Stimulated activated CD4-positive, alpha-beta T cell treated with anti-CD3 and anti-CD28 coated beads, Interleukin-4, amount 100 ng/mL, for 48 hours (primary cell): ENCODE measurements around the gene PLPPR1.

Experiments
- DNase-seq, 2 donors: peaks; one replicate each; pipeline ENCODE4 v3.0.0-alpha.2; 2020; ENCODE audit warnings: low read depth in 2 of 2

The PLPPR1 gene

GRCh38 chr9:101342595-101342994, 314.1 kb downstream of the PLPPR1 start:
- no peak for DNase-seq

GRCh38 chr9:101350285-101350684, 321.8 kb downstream of the PLPPR1 start:
- DNase-seq, result no peak

GRCh38 chr9:101352892-101353463, 324.5 kb downstream of the PLPPR1 start:
- no peak for DNase-seq

DNA sequence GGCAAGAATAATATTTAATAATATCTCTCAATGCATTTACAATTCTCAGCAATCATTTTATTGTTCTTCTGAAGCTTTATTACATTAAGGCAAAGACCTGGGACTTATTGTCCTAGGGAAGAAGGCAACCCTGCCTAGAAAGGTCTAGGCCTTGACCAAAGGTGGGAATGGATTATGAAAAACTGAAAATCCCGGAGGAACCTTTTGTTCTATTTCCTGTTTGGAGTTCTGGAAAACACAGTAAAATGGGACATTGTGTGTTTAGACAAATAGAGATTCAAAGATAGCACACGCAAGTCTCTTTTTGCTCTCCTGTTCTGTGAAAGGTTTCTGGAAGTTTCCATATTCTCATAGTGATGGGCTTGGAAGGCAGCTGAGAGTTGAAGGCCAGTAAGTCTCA, 325.2 kb downstream of the PLPPR1 start:
- DNase-seq, result no peak

GRCh38 chr9:101354143-101354764, 325.7 kb downstream of the PLPPR1 start:
- no peak for DNase-seq

DNA sequence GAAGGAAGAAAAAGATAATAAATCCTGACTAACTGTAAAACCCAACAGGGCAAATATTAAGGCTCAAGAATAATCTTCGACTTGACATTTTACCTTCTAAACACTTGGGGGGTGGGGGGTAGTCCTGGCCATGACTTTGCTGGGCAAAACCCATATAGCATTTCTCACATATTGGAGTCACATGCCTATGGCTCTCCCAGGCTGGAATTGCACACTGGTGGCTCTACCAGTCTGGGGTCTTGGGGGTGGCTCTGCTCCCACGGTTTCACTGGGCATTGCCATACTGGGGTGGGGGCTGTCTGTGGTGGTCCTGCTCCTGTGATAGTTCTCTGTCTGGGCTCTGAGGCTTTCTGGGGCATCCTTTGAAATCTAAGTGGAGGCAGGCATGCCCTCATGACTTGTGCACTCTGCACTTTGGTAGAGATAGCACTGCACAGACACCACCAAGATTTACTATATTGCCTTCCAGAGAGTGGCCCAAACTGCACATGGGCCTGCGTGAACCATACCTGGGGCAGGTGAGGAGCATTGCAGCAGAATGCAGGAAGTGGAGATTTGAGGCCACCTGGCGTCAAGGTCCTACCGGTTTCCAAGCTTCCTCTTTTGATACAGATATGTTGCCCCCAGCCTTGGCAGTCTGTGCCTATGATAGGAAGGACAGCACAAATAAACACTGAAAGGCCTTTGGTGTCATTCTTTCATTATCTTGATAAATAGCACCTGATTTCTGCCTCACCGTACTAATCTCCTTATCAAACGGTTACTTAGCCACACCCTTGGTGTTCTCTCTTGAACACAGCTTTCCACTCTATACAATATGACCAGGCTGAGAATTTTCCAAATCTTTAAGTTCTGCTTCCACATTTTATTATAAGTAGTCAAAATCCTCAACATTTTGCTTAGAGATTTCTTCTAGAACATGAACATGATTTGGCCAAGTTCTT, 326.5 kb downstream of the PLPPR1 start:
- no peak for DNase-seq

DNA sequence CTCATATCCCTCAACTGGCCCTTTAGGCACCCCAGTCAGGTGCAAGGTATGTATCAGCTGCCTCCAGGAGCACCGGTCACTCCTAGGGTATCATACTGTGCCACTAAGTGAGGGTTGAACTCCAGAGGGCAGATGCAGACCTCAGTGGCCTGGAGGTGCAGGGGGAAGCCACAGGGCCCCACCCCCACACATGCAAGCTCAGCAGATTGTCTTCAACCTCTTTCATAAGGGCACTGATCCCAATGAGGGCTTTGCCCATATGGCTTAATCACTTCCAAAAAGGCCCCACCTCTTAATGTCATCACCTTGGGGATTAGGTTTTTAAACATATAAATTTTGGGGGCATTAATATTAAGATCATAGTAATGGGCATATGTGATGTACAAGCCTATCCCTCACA, 328.1 kb downstream of the PLPPR1 start:
- DNase-seq, result no peak

DNA sequence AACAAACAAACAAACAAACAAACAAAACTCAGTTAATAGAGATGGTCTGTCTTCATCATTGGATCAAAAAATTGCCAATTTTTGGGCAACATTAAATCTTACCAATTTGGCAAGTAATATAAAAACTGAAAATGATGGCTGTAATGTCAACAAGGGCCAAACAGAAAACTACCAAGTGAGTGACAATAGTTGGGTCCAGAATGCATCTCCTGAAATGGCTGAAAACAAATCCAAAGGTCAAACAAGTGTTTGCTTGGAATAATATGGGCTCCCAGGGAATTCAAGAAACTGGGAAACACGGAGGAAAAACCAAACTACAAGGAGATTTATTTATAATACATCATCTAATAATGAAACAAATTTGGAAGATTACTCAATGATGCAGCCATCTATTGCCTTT, 331.2 kb downstream of the PLPPR1 start:
- no peak for DNase-seq

DNA sequence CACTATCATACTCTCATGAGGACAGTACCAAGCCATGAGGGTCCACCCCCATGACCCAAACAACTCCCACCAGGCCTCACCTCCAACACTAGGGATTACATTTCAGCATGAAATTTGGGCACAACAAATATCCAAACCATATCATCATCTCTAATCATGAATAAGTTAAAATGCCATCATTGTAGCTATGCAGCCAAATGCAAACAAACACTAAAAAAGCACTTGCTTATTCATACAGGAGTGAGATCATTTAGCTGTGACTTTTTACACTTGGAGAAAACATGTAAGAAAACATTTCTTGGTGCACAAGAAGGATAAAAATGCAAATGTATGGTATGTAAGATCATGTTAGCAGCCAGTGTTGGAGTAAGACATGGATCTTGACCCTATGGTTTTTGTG, 332.1 kb downstream of the PLPPR1 start:
- DNase-seq, result no peak

GRCh38 chr9:101362450-101362849, 333.9 kb downstream of the PLPPR1 start:
- DNase-seq, result no peak

GRCh38 chr9:101365181-101365580, 336.7 kb downstream of the PLPPR1 start:
- DNase-seq, result no peak

- no peak for DNase-seq
These were observed 337.7 kb downstream of the PLPPR1 start for GRCh38 chr9:101366038-101366756.

- no peak for DNase-seq
These were observed 338.8 kb downstream of the PLPPR1 start for GRCh38 chr9:101367323-101367722.

GRCh38 chr9:101369286-101369685, 340.8 kb downstream of the PLPPR1 start:
- DNase-seq, result no peak

DNA sequence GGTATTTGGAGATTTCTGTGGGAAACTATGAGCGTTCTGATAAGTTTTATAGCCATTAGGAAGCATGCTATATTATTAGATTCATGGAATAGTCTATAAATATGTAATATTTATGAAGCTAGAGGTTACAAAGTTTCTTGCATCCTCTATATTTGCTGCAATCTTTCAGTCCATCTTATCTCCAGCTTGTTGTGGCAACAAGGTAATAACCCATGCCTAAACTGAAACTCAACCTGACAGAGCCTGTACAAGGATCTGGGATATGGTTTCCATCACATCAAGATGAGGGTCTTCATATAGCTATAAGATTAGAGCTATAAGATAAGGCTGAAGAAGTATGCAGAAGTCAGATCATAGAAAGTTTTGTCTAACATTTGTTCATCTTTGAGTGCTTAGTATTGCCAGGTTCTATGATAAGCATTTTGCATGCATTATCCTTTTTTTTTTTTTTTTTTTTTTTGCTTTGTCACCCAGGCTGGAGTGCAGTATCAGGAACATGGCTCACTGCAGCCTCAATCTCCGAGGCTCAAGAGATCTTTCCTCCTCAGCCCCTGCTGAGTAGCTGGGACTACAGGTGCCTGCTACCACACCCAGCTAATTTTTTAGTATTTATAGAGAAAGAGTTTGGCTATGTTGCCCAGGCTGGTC, 341.5 kb downstream of the PLPPR1 start:
- no peak for DNase-seq

GRCh38 chr9:101371813-101372212, 343.3 kb downstream of the PLPPR1 start:
- no peak for DNase-seq

DNA sequence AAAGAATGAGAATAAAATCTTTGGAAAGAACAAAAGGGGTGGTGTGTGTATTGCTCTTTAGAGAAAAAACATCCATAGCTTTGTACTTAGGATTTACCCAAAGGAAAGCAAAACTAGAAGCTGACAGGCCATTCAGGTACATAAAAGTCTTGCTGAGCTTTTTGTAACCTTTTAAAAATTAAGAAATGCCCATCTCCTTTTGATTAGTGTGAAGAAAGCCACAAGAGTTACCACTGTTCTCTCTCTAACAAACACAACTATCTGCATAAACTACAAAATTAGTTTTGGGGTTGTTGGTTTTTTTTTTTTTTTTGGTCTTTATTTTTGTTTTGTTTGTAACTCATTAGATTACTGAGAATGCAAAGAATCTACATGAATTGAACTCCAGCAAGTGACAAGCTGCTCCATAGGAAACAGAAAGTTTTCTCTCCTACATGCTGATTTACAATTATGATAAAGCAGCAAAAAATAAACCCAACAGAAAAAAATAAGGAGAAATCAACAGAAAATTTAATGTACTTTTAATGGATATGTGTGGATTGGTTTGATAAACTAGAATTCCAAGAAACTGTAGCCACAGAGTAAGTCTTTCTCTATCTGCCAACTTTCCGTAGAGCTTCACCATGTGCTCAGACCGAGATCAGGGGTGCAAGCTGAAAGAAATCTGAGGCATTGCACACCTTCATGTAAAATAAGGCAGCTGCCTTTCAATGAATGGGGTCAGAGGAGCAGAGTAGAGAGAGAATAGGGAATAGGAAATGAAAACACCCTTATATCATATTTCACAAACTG, 344.0 kb downstream of the PLPPR1 start:
- no peak for DNase-seq
